H1 (cell line): Measurements from ENCODE around the gene CNDP2. TPM values are rescaled to one million over a fixed set of nuclear protein-coding genes. Genes with fewer than 3 reads are reported as not detected.

ENCODE experiments used
- EP300 ChIP-seq, 2 experiments: IDR thresholded peaks; 1 replicate in 1 of 2; 2 replicates in 1 of 2; pipeline ENCODE4 v1.6.1; 2011 to 2012; ENCODE audit warnings: low read depth in 2 of 2, low read length in 2 of 2, mild to moderate bottlenecking in 2 of 2, borderline replicate concordance in 1 of 2, inconsistent platforms in 1 of 2, moderate library complexity in 1 of 2
- YY1 ChIP-seq: IDR thresholded peaks from 2 replicates; pipeline ENCODE4 v1.6.1; 2011; ENCODE audit warnings: low read depth, mild to moderate bottlenecking, low read length
- polyA plus RNA-seq, 7 experiments: library from polyadenylated mRNA; depleted of rRNA in 3 of 7; stranded (reverse) in 5 of 7; unstranded in 2 of 7; fragments of >200 nt in 5 of 7; fragments of 200-250 nt in 2 of 7; gene quantifications; 1 replicate in 5 of 7; 2 replicates in 1 of 7; 4 replicates in 1 of 7; pipeline versions ENCODE4 v1.2.1 to v1.2.3, GENCODE V29; 2011 to 2013; ENCODE audit warnings: missing spikeins in 2 of 7, mixed read lengths in 2 of 7
- total RNA-seq: library from RNA; stranded (reverse); fragmentation: NEBNext Ultra II Directional; extraction: Animal tissue kit (Norgen Biotek cat#: 25700); gene quantifications from 2 replicates; pipeline ENCODE4 v1.2.1, GENCODE V29; 2021

The CNDP2 gene
- total and polyA plus RNA-seq, 2 of the 8 experiments (the other 6 are each of a cell fraction or from before 2014, with no cell fraction given), result 71.8 to 243 TPM

DNA sequence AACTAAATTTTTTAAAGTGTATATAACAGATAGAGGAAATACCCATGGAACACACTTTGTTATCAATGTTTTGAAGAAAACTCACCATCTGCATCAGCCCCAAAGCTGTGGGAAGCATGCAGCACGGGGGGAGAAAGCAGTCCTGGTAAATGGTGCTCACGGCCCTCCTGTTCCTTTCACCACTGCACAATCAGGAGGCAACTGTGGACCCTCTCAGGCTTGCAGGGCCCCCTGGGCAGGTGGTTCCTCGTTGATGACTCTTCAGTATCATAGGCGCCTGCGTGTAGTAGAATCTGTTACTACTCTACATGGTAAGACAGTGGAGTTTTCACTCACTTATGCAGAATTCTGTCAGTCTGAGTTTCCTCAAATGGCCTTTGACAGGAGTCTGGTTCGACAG lies 33.2 kb downstream of the CNDP2 start (continued):
- TF ChIP-seq YY1 (no peak), EP300 (IDR thresholded peaks at IDR 0.05; ENCODE audit: borderline replicate concordance in 1 of 2, low read depth in 2 of 2, low read length in 2 of 2) (no peak)
